GM18505 (cell line): ENCODE results near the gene GAS7.

Experiments
- ATAC-seq: cut with Tn5 transposase; IDR thresholded peaks from one replicate; pipeline ENCODE4 v1.9.1; 2021; ENCODE audit not compliant: unreplicated experiment
- POLR2A ChIP-seq: IDR thresholded peaks from 4 replicates; pipeline ENCODE4 v1.6.1; 2011; ENCODE audit warnings: borderline replicate concordance; ENCODE audit not compliant: insufficient read depth, insufficient read length; ENCODE audit errors: extremely low read depth

GAS7 gene

GRCh38 chr17:10053782-10054540 lies 144.4 kb downstream of the GAS7 start:
- no peak for ATAC-seq
- no peak for TF ChIP-seq POLR2A

- peak; percentile 48 for TF ChIP-seq POLR2A
- peak; percentile 64 for ATAC-seq
Observed at GRCh38 chr17:10052106-10052813, 146.1 kb downstream of the GAS7 start.

- no peak for ATAC-seq
- TF ChIP-seq POLR2A = no peak
Observed at GRCh38 chr17:10051112-10051511, 147.3 kb downstream of the GAS7 start.

- peak; percentile 58 for TF ChIP-seq POLR2A
- ATAC-seq = no peak
Observed at GRCh38 chr17:10050597-10051101, 147.8 kb downstream of the GAS7 start.

- ATAC-seq = no peak
- TF ChIP-seq POLR2A = no peak
Observed at GRCh38 chr17:10048629-10049350, 149.6 kb downstream of the GAS7 start.

DNA sequence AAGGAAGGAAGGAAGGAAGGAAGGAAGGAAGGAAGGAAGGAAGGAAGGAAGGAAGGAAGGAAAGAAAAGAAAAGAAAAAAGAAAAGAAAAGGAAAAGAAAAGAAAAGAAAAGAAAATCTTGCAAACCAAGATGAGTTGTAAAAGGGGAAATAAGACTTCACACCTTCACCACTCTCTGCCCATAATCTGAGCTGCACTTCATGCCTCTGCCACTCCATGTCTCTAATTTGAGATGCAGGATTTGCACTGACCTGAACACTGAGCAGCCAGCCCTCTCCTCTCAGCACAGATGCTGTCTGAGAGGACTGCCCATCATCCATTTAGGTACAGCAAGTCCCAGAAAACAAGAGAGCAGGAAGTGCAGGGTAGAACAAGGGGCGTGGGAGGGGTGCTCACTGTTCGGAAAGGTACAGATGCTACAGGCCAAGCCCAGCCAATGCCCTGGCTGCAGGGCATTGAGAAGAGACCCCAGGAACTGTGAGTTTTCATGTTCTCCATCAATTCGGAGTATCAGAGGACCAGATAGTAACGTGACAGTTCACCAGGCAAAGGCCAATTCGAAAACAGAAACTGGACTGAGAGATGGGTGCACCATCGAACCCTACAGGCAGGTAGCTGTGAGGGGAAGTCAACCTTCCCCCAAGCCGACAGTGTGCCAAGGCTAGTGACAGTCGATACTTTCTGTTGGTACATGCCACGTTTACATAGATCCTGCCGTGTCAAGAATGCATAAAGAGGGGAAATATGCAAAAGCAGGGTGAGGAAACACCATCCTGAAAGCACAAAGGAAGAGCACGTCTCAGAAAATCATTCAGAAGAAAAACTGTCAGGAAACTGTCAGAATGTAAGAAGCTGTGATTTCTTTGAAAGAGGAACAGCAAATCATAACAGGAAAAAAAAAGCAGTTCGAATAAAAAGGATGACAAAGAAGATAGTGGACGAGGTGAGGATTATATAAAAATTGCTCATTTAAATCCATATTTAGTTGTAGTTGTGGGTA lies 151.3 kb downstream of the GAS7 start:
- TF ChIP-seq POLR2A = peak; percentile 21
- ATAC-seq = peak; percentile 46

GRCh38 chr17:10045871-10046658 lies 152.3 kb downstream of the GAS7 start:
- no peak for TF ChIP-seq POLR2A
- no peak for ATAC-seq

DNA sequence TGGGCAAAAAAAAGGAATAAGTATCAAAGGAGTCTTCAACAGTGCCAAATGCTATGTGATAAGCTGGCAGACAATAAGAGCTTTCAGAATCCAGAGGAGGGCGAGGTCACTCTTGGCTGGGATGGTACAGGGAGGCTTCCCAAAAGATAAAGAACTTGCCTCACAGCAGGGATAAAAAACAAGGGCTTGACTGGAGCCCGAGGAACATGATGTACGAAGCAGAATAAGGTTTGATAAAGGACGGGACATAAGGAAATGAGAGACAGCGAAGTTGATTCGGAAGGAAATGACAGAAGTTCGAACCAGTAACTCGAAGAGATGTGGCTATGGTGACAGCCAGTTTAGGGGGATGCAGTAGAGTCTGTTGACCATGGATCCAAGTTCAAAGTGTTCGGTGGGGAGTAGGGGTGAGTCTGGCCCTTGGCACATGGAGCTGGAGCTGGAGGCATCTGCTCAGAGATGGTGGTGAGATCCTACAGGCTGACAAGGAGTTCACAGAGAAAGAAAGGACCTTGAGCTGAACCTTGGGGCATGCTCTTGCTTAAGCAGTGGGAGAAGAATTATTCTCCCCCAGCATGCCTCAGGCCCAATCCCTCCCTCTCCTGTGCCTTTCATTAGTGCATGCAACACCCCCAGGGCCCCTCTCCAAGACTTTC lies 155.7 kb downstream of the GAS7 start:
- no peak for ATAC-seq
- TF ChIP-seq POLR2A = no peak

DNA sequence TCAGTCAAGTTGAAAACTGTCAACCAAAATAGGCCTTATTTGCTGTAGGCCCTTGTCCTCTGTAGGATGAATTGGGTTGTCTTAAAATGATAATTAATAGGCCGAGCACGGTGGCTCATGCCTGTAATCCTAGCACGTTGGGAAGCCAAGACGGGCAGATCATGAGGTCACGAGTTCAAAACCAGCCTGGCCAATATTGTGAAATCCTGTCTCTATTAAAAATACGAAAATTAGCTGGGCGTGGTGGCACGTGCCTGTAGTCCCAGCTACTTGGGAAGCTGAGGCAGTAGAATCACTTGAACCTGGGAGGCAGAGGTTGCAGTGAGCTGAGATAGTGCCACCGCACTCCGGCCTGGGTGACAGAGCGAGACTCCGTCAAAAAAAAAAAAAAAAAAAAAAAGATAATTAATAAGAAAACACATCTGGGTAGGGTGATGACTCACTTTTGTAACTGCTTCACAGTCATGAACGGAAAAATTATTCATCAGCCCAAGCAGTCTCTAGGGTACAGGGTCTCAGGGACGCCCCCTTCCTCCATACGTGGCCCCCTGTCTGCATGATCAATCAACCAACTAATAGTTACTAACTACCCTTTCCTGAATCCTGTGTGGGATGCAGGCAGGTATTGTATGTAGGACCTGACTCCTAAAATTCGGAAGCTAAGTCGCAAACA lies 156.4 kb downstream of the GAS7 start:
- peak; percentile 43 for ATAC-seq
- no peak for TF ChIP-seq POLR2A

- no peak for ATAC-seq
- no peak for TF ChIP-seq POLR2A
Observed at GRCh38 chr17:10041287-10041612, 157.2 kb downstream of the GAS7 start.

DNA sequence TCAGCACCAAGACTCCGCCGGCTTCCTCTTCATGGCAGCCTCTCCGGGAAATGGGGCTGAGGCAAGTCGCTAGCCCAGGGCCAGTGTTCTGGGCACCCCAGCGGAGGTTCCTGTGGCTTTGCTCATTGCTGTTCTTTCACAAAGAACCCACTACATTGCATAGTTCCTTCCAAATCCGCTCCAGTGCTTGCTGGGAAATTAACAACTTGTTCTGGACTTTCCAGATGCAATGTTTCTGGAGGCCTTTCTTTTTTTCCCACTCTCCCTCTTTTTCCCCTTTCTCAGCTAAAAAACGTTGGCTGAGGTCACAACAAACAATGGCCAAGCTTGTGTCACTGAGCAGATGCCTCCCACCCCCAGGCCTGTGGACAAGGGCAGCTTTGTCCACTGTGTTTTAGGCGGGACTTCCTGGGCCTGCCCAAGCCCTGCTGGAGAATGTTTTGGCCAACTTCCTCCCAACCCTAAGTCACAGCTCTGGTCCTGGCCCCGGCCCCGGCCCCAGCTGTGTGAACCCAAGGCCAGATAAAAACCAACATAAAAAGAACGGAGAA lies 161.8 kb downstream of the GAS7 start:
- ATAC-seq = no peak
- no peak for TF ChIP-seq POLR2A
